Kidney (tissue), 14 donors: ENCODE results near the gene ERGIC1. TPM values are rescaled to one million over a fixed set of nuclear protein-coding genes. Genes with fewer than 3 reads are reported as not detected.

Experiments used
- DNase-seq, 5 donors: peaks; one replicate each; pipeline ENCODE4 v3.0.0-alpha.2; 2013 to 2020
- FAIRE-seq: peaks from 2 replicates; lab custom pipeline; 2012; peaks lifted over from hg19 to GRCh38; lab: Jason Lieb, UNC
- H3K27ac ChIP-seq, 2 donors: one replicate each; pipeline ENCODE4 v1.7.0; 2013; ENCODE audit warnings: low read depth in 2 of 2, low read length in 2 of 2, inconsistent platforms in 1 of 2
- H3K27me3 ChIP-seq: one replicate; pipeline ENCODE4 v1.7.1; 2013; ENCODE audit warnings: low read length, inconsistent platforms; ENCODE audit not compliant: control insufficient read depth, insufficient read depth
- H3K36me3 ChIP-seq, 3 donors: one replicate each; pipeline versions ENCODE4 v1.7.0 to v1.7.1; 2013; ENCODE audit warnings: low read length in 3 of 3, control low read depth in 1 of 3, inconsistent platforms in 1 of 3; ENCODE audit not compliant: insufficient read depth in 3 of 3, control insufficient read depth in 2 of 3
- H3K4me1 ChIP-seq, 3 donors: one replicate each; pipeline versions ENCODE4 v1.7.0 to v1.7.1; 2013; ENCODE audit warnings: low read length in 3 of 3, inconsistent platforms in 1 of 3, low read depth in 1 of 3; ENCODE audit not compliant: control insufficient read depth in 2 of 3, insufficient read depth in 2 of 3
- H3K4me3 ChIP-seq, 3 donors: one replicate each; pipeline versions ENCODE4 v1.7.0 to v1.8.1; 2013; ENCODE audit warnings: low read length in 3 of 3, control low read depth in 1 of 3, inconsistent platforms in 1 of 3
- H3K9ac ChIP-seq, 3 donors: one replicate each; pipeline versions ENCODE4 v1.7.0 to v1.7.1; 2013; ENCODE audit warnings: low read length in 3 of 3, control low read depth in 1 of 3, inconsistent platforms in 1 of 3
- H3K9me3 ChIP-seq, 3 donors: one replicate each; pipeline versions ENCODE4 v1.7.0 to v1.7.1; 2013; ENCODE audit warnings: low read length in 3 of 3, control low read depth in 1 of 3, inconsistent platforms in 1 of 3; ENCODE audit not compliant: control insufficient read depth in 2 of 3, insufficient read depth in 1 of 3
- intact Hi-C: fragments of 100-400 bp; cut with DNase I; formaldehyde crosslinking; loops from one replicate; pipeline ENCODE4 v1.11.1; 2022
- polyA plus RNA-seq: library from polyadenylated mRNA; stranded (reverse); fragments of 350-450 nt; fragmentation: Illumina TruSeq; extraction: RNeasy Lipid Tissue Mini Kit (QIAGEN cat#74804); gene quantifications from one replicate; pipeline ENCODE4 v1.2.3, GENCODE V29; 2014; ENCODE audit warnings: low read depth, low replicate concordance; ENCODE audit not compliant: insufficient read depth
- total RNA-seq: library from RNA; stranded (reverse); fragmentation: NEBNext Ultra II Directional; extraction: Animal tissue kit (Norgen Biotek cat#: 25700); gene quantifications from one replicate; pipeline ENCODE4 v1.2.1, GENCODE V29; 2021
- TF ChIP-seq, protein P1 (sequence below): IDR thresholded peaks from 3 replicates; pipeline ENCODE4 v1.5.1; 2012; ENCODE audit warnings: mild to moderate bottlenecking, moderate library complexity, borderline replicate concordance; ENCODE audit not compliant: insufficient read depth; ENCODE audit errors: extremely low read depth
- donor health status: control.
- donor health status: control.
- donor health status: control.
- donor health status: control.
- donor health status: control.
- donor health status: DM: yes; HTN: yes; CAD: no.
- donor health status: Normal renal cell carcinoma (clear cell type).

The ERGIC1 gene
- total and polyA plus RNA-seq, 2 donors from 2014 or later = 88.0 to 183 TPM

DNA sequence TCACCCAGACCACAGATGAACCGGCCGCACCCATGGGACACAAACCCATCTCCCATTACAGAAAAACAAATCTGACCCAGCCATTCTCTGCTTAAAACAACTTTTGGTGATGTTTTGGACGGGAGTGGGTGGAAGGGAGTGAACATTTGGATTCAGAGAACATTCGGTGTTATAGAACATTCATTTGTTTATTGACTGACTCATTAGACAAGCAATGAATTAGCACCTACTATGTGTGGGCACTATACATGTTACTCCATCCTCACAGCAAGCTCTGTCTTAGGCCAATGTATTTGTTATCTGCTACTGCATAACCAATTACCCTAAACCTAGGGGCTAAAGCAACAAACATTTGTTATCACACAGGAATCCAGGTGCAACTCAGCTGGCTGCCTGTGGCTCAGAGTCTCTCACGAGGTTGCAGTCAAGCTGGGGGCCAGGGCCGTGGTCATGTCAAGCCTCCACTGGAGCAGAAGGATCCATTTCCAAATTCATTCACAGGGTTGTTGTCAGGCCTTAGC is 5.1 kb upstream of the ERGIC1 start:
- Histone ChIP-seq H3K36me3 (no peaks in the 10 kb centered on the region), H3K9ac (no peak overlapping the region), H3K9me3 (peaks cover 0 to 12% (median 2%) of the 10 kb centered on the region in 3 donors), H3K4me3 (no peak overlapping the region), H3K27ac (no peak overlapping the region), H3K4me1 (peaks cover 0 to 4% (median 3%) of the 10 kb centered on the region in 3 donors), H3K27me3 (no peaks in the 10 kb centered on the region)
- no peak for FAIRE-seq
- TF ChIP-seq, protein P1, sequence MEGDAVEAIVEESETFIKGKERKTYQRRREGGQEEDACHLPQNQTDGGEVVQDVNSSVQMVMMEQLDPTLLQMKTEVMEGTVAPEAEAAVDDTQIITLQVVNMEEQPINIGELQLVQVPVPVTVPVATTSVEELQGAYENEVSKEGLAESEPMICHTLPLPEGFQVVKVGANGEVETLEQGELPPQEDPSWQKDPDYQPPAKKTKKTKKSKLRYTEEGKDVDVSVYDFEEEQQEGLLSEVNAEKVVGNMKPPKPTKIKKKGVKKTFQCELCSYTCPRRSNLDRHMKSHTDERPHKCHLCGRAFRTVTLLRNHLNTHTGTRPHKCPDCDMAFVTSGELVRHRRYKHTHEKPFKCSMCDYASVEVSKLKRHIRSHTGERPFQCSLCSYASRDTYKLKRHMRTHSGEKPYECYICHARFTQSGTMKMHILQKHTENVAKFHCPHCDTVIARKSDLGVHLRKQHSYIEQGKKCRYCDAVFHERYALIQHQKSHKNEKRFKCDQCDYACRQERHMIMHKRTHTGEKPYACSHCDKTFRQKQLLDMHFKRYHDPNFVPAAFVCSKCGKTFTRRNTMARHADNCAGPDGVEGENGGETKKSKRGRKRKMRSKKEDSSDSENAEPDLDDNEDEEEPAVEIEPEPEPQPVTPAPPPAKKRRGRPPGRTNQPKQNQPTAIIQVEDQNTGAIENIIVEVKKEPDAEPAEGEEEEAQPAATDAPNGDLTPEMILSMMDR = no peak
- DNase-seq = no peak
- intact Hi-C loops = no loop called here

DNA sequence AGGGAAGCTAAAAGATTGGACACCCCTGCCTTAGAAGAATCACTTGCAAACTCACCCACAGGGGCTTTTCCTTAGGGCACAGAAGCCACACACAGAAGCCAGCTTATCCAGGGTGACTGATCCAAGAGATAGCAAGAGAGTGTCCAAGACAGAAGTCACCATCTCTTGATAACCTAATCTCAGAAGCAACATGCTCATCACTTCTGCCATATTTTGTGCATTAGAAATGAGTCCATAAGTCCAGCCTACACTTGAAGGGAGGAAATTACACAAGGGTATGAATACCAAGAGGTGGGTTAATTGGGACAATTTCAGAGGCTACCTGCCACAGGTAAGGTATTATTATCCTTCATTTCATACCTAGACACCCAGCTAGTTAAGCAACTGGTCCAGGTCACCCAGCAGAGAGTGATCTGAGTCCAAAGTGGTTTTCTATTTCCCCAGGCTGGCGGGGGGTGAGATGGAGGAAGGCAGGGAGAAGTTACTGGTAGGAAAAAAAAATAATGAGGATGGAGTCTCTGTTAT is 3.7 kb upstream of the ERGIC1 start:
- H3K4me3 ChIP-seq = no peak overlapping the region
- FAIRE-seq = no peak
- no peak overlapping the region for H3K9ac ChIP-seq
- H3K27me3 ChIP-seq = no peaks in the 10 kb centered on the region
- intact Hi-C loops = no loop called here
- H3K4me1 ChIP-seq = peaks cover 0 to 7% (median 6%) of the 10 kb centered on the region in 3 donors
- no peak overlapping the region for H3K27ac ChIP-seq
- TF ChIP-seq, protein P1 = no peak
- H3K36me3 ChIP-seq = no peaks in the 10 kb centered on the region
- DNase-seq = no peak
- H3K9me3 ChIP-seq = peaks cover 0 to 10% (median 2%) of the 10 kb centered on the region in 3 donors

DNA sequence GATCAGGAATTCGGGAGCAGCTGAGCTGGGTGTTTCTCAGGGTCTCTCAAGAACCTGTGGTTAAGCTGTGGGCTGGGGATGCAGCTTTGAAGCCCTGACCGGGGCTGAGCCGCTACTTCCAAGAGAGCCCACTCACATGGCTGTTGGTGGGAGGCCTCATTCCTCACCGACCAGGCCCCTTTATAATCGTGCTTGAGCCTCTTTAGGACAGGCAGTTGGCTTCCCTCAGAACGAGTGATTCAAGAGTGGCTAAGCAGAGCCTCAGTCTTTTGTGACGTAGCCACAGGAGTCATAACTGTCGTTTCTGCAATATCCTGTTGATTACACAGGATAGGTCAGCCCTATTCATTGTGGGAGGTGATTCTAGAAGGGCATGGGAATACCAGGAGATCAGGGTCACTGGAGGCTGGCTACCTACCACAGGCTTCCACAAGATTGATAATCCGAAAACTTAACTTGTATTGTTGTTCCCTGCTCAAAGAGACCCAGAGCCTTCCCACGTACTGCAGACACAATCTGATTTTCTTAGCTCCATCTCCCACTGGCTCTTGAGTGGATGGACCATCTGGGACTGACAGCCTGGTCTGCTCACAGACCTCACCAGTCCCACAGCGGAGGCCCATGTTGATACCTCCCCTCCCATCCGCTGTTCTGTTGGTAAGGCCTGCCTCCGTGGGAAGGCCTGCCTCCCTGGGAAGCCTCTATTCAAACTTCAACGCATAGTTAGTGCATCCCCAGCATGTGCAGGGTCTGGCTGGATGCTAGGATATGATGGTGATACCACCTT is 3.0 kb upstream of the ERGIC1 start:
- Histone ChIP-seq H3K27me3 (no peaks in the 10 kb centered on the region), H3K9me3 (peaks cover 0 to 2% (median under 1%) of the 10 kb centered on the region in 3 donors), H3K9ac (no peak overlapping the region), H3K4me3 (no peak overlapping the region), H3K4me1 (peaks cover 0 to 13% (median 11%) of the 10 kb centered on the region in 3 donors), H3K27ac (no peak overlapping the region), H3K36me3 (no peaks in the 10 kb centered on the region)
- TF ChIP-seq, protein P1 = no peak
- no peak for DNase-seq
- intact Hi-C loops = no loop called here
- FAIRE-seq = no peak
